Astrocyte (in vitro differentiated cells and primary cell): ENCODE data around the gene SRGN. TPM values are rescaled to one million over a fixed set of nuclear protein-coding genes. Genes with fewer than 3 reads are reported as not detected.

ENCODE experiments used
- DNase-seq: peaks from one replicate; pipeline ENCODE4 v3.0.0-alpha.2; 2010; ENCODE audit warnings: low read depth
- FAIRE-seq: peaks from 2 replicates; lab custom pipeline; 2011; peaks lifted over from hg19 to GRCh38; lab: Jason Lieb, UNC
- H2AFZ ChIP-seq: 2 replicates; pipeline ENCODE4 v1.6.0; 2012; ENCODE audit warnings: low read depth, low read length, inconsistent platforms
- H3K27ac ChIP-seq: 2 replicates; pipeline ENCODE4 v1.5.1; 2011; ENCODE audit warnings: low read depth, low read length, inconsistent platforms
- H3K27me3 ChIP-seq: 2 replicates; pipeline ENCODE4 v1.6.0; 2011; ENCODE audit warnings: low read length, inconsistent platforms; ENCODE audit not compliant: insufficient read depth
- H3K36me3 ChIP-seq: 2 replicates; pipeline ENCODE4 v1.5.1; 2011; ENCODE audit warnings: low read length, inconsistent platforms; ENCODE audit not compliant: insufficient read depth
- H3K4me1 ChIP-seq: 2 replicates; pipeline ENCODE4 v1.5.1; 2011; ENCODE audit warnings: low read length, inconsistent platforms; ENCODE audit not compliant: insufficient read depth
- H3K4me2 ChIP-seq: 2 replicates; pipeline ENCODE4 v1.6.0; 2012; ENCODE audit warnings: low read length, inconsistent platforms
- H3K4me3 ChIP-seq: 2 replicates; pipeline ENCODE4 v1.5.1; 2011; ENCODE audit warnings: low read depth, mild to moderate bottlenecking, low read length, inconsistent platforms; ENCODE audit not compliant: insufficient read depth
- H3K79me2 ChIP-seq: 2 replicates; pipeline ENCODE4 v1.6.0; 2012; ENCODE audit warnings: mild to moderate bottlenecking, low read length, inconsistent platforms; ENCODE audit not compliant: insufficient read depth
- H3K9ac ChIP-seq: 2 replicates; pipeline ENCODE4 v1.6.0; 2012; ENCODE audit warnings: mild to moderate bottlenecking, low read length, inconsistent platforms
- H3K9me3 ChIP-seq: 2 replicates; pipeline ENCODE4 v1.5.1; 2012; ENCODE audit warnings: low read depth, mild to moderate bottlenecking, low read length, inconsistent platforms; ENCODE audit not compliant: insufficient read depth
- H4K20me1 ChIP-seq: 2 replicates; pipeline ENCODE4 v1.6.0; 2012; ENCODE audit warnings: low read length, inconsistent platforms; ENCODE audit not compliant: insufficient read depth
- H3K27ac Mint-ChIP-seq: one replicate; pipeline ENCODE4 v1.8.0; 2021; ENCODE audit warnings: mild to moderate bottlenecking, mixed read lengths; ENCODE audit not compliant: unreplicated experiment
- H3K27me3 Mint-ChIP-seq: one replicate; pipeline ENCODE4 v1.8.0; 2021; ENCODE audit warnings: low read depth, mixed read lengths; ENCODE audit not compliant: unreplicated experiment
- H3K36me3 Mint-ChIP-seq: one replicate; pipeline ENCODE4 v1.8.0; 2021; ENCODE audit warnings: low read depth, mixed read lengths; ENCODE audit not compliant: unreplicated experiment
- H3K4me1 Mint-ChIP-seq: one replicate; pipeline ENCODE4 v1.8.0; 2021; ENCODE audit warnings: low read depth, mixed read lengths; ENCODE audit not compliant: unreplicated experiment
- H3K4me3 Mint-ChIP-seq: one replicate; pipeline ENCODE4 v1.8.0; 2021; ENCODE audit warnings: mild to moderate bottlenecking, moderate library complexity, mixed read lengths; ENCODE audit not compliant: unreplicated experiment
- H3K9me3 Mint-ChIP-seq: one replicate; pipeline ENCODE4 v1.8.0; 2021; ENCODE audit warnings: mild to moderate bottlenecking, mixed read lengths; ENCODE audit not compliant: unreplicated experiment
- EZH2 ChIP-seq: IDR thresholded peaks from 2 replicates; pipeline ENCODE4 v1.6.1; 2012; ENCODE audit warnings: mild to moderate bottlenecking, low read length, inconsistent platforms; ENCODE audit not compliant: insufficient read depth
- total RNA-seq: library from RNA; stranded (reverse); gene quantifications from 2 replicates; pipeline ENCODE4 v1.2.1, GENCODE V29; 2021
- TF ChIP-seq, protein P1 (sequence below): IDR thresholded peaks from 2 replicates; pipeline ENCODE4 v1.5.1; 2011; ENCODE audit warnings: low read depth, mild to moderate bottlenecking, inconsistent platforms, low read length, moderate library complexity; ENCODE audit not compliant: insufficient read depth

Gene SRGN
- total RNA-seq, 1 donor from 2014 or later, result 0.30 TPM

DNA sequence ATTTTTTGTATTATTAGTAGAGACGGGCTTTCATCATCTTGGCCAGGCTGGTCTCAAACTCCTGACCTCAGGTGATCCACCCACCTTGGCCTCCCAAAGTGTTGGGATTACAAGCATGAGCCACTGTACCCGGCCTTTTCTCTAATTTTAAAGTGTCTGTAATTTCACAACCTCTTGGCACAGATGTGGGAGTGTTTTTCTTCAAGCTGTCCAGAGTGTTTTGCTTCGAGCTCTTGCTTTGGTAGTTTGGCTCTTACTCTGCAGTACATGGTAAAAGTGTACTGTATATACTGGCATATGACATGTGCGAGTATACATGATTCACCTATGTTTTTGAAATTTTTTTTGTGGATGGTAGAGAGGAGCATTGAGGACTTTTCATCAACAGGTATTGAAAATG lies 9.8 kb downstream of the SRGN start:
- Histone ChIP-seq H2AFZ (no peak overlapping the region), H3K27me3 (no peaks in the 10 kb centered on the region), H3K36me3 (no peaks in the 10 kb centered on the region), H3K4me1 (peaks cover 7% of the 10 kb centered on the region), H3K27ac (no peak overlapping the region), H4K20me1 (no peaks in the 10 kb centered on the region), H3K79me2 (peaks cover 35% of the 10 kb centered on the region), H3K9ac (no peak overlapping the region), H3K9me3 (no peaks in the 10 kb centered on the region), H3K4me3 (no peak overlapping the region), H3K4me2 (no peak overlapping the region)
- no peaks in the 10 kb centered on the region for H3K9me3 Mint-ChIP-seq
- H3K4me1 Mint-ChIP-seq, result peaks cover 7% of the 10 kb centered on the region
- H3K27me3 Mint-ChIP-seq, result no peaks in the 10 kb centered on the region
- no peak overlapping the region for H3K4me3 Mint-ChIP-seq
- no peak for DNase-seq
- no peaks in the 10 kb centered on the region for H3K36me3 Mint-ChIP-seq
- FAIRE-seq, result no peak
- H3K27ac Mint-ChIP-seq, result no peak overlapping the region
- TF ChIP-seq, protein P1, sequence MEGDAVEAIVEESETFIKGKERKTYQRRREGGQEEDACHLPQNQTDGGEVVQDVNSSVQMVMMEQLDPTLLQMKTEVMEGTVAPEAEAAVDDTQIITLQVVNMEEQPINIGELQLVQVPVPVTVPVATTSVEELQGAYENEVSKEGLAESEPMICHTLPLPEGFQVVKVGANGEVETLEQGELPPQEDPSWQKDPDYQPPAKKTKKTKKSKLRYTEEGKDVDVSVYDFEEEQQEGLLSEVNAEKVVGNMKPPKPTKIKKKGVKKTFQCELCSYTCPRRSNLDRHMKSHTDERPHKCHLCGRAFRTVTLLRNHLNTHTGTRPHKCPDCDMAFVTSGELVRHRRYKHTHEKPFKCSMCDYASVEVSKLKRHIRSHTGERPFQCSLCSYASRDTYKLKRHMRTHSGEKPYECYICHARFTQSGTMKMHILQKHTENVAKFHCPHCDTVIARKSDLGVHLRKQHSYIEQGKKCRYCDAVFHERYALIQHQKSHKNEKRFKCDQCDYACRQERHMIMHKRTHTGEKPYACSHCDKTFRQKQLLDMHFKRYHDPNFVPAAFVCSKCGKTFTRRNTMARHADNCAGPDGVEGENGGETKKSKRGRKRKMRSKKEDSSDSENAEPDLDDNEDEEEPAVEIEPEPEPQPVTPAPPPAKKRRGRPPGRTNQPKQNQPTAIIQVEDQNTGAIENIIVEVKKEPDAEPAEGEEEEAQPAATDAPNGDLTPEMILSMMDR, result no peak
- no peak for TF ChIP-seq EZH2

DNA sequence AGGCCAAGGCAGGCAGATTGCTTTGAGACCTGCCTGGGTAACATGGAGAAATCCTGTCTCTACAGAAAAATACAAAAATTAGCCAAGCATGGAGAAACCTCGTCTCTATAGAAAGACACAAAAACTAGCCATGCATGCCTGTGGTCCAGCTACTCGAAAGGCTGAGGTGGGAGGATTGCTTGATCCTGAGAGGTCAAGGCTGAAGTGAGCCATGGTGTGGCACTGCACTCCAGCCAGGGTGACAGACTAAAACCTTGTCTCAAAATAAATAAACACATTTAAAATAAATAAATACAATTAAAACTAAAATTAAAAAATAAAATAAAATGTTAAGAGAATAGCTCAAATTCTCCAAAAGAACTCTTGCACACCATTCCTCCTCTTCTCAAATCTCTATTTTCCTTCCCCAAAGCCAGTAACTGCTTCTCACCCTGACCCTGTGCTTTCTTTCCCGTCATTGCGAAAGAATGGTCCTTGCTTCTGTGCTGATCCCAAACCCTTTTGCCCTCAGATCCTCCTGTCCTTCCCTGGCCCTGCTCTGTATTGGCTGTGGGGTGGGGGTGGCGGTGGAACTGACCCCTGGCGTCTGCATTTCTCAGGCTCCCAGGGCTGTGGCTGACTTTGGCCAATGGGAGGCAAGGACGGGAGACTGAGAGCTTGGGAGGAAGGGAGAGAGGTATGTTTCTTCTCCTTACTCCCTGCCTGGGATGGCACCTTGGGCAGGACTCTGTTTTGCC lies 12.4 kb downstream of the SRGN start:
- H3K27ac ChIP-seq, result no peak overlapping the region
- no peak overlapping the region for H3K4me2 ChIP-seq
- H2AFZ ChIP-seq, result no peak overlapping the region
- no peaks in the 10 kb centered on the region for H4K20me1 ChIP-seq
- TF ChIP-seq EZH2, result no peak
- TF ChIP-seq, protein P1, result no peak
- H3K9ac ChIP-seq, result no peak overlapping the region
- Mint-ChIP-seq H3K4me1 (peaks cover 7% of the 10 kb centered on the region), H3K4me3 (no peak overlapping the region), H3K9me3 (no peaks in the 10 kb centered on the region), H3K27ac (no peak overlapping the region), H3K36me3 (no peaks in the 10 kb centered on the region), H3K27me3 (peaks cover 3% of the 10 kb centered on the region)
- no peak overlapping the region for H3K4me3 ChIP-seq
- H3K4me1 ChIP-seq, result peaks cover 7% of the 10 kb centered on the region
- DNase-seq, result no peak
- peaks cover 24% of the 10 kb centered on the region for H3K79me2 ChIP-seq
- H3K36me3 ChIP-seq, result no peaks in the 10 kb centered on the region
- H3K27me3 ChIP-seq, result no peaks in the 10 kb centered on the region
- no peak for FAIRE-seq
- H3K9me3 ChIP-seq, result no peaks in the 10 kb centered on the region

DNA sequence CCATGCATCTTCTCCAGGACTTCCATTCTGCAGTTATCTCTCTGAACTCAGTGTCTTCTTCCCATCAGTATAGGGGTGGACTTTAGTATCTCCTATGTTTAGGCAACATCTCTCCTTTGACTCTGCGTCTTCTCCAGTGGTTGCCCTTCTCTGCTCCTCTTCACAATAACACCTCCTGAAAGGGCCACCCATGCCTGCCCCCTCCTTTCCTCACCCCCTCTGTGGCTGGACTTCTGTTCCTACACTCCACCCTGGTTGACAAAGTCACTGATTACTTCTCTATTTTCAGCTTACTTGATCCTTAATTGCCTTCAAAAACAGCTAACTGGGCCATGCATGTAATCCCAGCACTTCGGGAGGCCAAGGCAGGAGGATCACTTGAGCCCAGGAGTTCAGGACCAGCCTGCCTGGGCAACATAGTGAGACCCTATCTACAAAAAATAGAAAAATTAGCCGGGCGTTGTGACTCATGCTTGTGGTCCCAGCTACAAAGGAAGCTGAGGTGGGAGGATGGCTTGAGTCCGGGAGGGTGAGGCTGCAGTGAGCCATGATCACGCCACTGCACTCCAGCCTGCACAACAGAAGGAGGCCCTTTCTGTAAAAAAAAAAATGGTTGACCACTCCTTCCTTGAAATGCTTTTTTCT lies 13.7 kb downstream of the SRGN start:
- H4K20me1 ChIP-seq, result no peaks in the 10 kb centered on the region
- H3K27me3 Mint-ChIP-seq, result peaks cover 3% of the 10 kb centered on the region
- peaks cover 14% of the 10 kb centered on the region for H3K79me2 ChIP-seq
- FAIRE-seq, result no peak
- H3K4me2 ChIP-seq, result peak overlapping the region; percentile 32
- peaks cover 7% of the 10 kb centered on the region for H3K4me1 Mint-ChIP-seq
- no peak overlapping the region for H3K27ac Mint-ChIP-seq
- H3K4me3 ChIP-seq, result no peak overlapping the region
- H3K4me3 Mint-ChIP-seq, result no peak overlapping the region
- H3K9ac ChIP-seq, result no peak overlapping the region
- H3K9me3 ChIP-seq, result no peaks in the 10 kb centered on the region
- H3K27ac ChIP-seq, result no peak overlapping the region
- no peaks in the 10 kb centered on the region for H3K27me3 ChIP-seq
- peak; percentile 53 for DNase-seq
- TF ChIP-seq, protein P1, result no peak
- TF ChIP-seq EZH2, result no peak
- peaks cover 7% of the 10 kb centered on the region for H3K4me1 ChIP-seq
- no peaks in the 10 kb centered on the region for H3K36me3 ChIP-seq
- H3K9me3 Mint-ChIP-seq, result no peaks in the 10 kb centered on the region
- peak overlapping the region; percentile 6 for H2AFZ ChIP-seq
- H3K36me3 Mint-ChIP-seq, result no peaks in the 10 kb centered on the region
